ENCODE measurements around the gene LYRM2. TPM values are rescaled to one million over a fixed set of nuclear protein-coding genes. Genes with fewer than 3 reads are reported as not detected.

Gene LYRM2
- total RNA-seq, 4 donors from 2014 or later, result 18.3 to 33.4 (median 21.9) TPM

- no peak overlapping the region for H3K27ac ChIP-seq
- ATAC-seq, result no peak
- H3K9me3 ChIP-seq, result no peaks in the 10 kb centered on the region
- no peaks in the 10 kb centered on the region for H3K4me1 ChIP-seq
- no peak overlapping the region for H3K4me3 ChIP-seq
- no peaks in the 10 kb centered on the region for H3K36me3 ChIP-seq
- no peak for TF ChIP-seq CTCF (IDR thresholded peaks at IDR 0.05)
- TF ChIP-seq POLR2AphosphoS5 (IDR thresholded peaks at IDR 0.05), result no peak
- TF ChIP-seq POLR2A (IDR thresholded peaks at IDR 0.05), result no peak
- TF ChIP-seq EP300 (IDR thresholded peaks at IDR 0.05), result no peak
- no peaks in the 10 kb centered on the region for H3K27me3 ChIP-seq
- WGBS, 2 donors (ENCODE audit: low coverage in 1 of 2), result no CpG with 5 or more reads among the region's 2 CpGs
Measured at GRCh38 chr6:89522778-89523177, 115.8 kb downstream of the LYRM2 start.

GRCh38 chr6:89520736-89521135 is 117.8 kb downstream of the LYRM2 start:
- Histone ChIP-seq H3K4me1 (no peaks in the 10 kb centered on the region), H3K27ac (no peak overlapping the region), H3K9me3 (no peaks in the 10 kb centered on the region), H3K27me3 (no peaks in the 10 kb centered on the region), H3K36me3 (no peaks in the 10 kb centered on the region), H3K4me3 (no peak overlapping the region)
- ATAC-seq, result no peak
- TF ChIP-seq CTCF (IDR thresholded peaks at IDR 0.05), result no peak
- TF ChIP-seq POLR2A (IDR thresholded peaks at IDR 0.05), result no peak
- TF ChIP-seq EP300 (IDR thresholded peaks at IDR 0.05), result no peak
- TF ChIP-seq POLR2AphosphoS5 (IDR thresholded peaks at IDR 0.05), result no peak

- H3K27me3 ChIP-seq, result no peaks in the 10 kb centered on the region
- H3K9me3 ChIP-seq, result no peaks in the 10 kb centered on the region
- ATAC-seq, result no peak
- TF ChIP-seq CTCF (IDR thresholded peaks at IDR 0.05) (no peak), EP300 (IDR thresholded peaks at IDR 0.05) (no peak), POLR2AphosphoS5 (IDR thresholded peaks at IDR 0.05) (no peak), POLR2A (IDR thresholded peaks at IDR 0.05) (no peak)
- H3K36me3 ChIP-seq, result no peaks in the 10 kb centered on the region
- H3K4me3 ChIP-seq, result no peak overlapping the region
- 94 to 100% methylated on average over 1 to 2 of the region's 4 CpGs for WGBS, 2 donors (ENCODE audit: low coverage in 1 of 2)
- H3K27ac ChIP-seq, result no peak overlapping the region
- H3K4me1 ChIP-seq, result no peaks in the 10 kb centered on the region
Measured at GRCh38 chr6:89518352-89519055, 120.0 kb downstream of the LYRM2 start.

Other genes starting within 250 kb of the LYRM2 start
- 10 to 100 TPM; 14.8 to 38.5 (median 24.8) TPM for gene RRAGD, start 226.5 kb downstream of the LYRM2 start, total RNA-seq
- gene ANKRD6, start 205.6 kb downstream of the LYRM2 start, total RNA-seq, result 10 to 100 TPM in 3 of 4 donors, 1 to 10 TPM in 1; 9.8 to 19.0 (median 12.2) TPM
- gene MDN1, start 181.0 kb upstream of the LYRM2 start, total RNA-seq, result 10 to 100 TPM; 21.3 to 30.4 (median 24.1) TPM
- 10 to 100 TPM; 14.1 to 26.6 (median 20.4) TPM for gene CASP8AP2, start 191.1 kb upstream of the LYRM2 start, total RNA-seq